Glutamatergic neuron (in vitro differentiated cells): ENCODE measurements around the gene TSSK2. TPM values are rescaled to one million over a fixed set of nuclear protein-coding genes. Genes with fewer than 3 reads are reported as not detected.
"Not testable (repeated sequence)": the region's sequence is repeated elsewhere in the genome, so short reads cannot be mapped to it uniquely, and the experiment has no call there.

ENCODE experiments used
- DNase-seq: peaks from one replicate; pipeline ENCODE4 v3.0.0; 2022
- H3K27ac Mint-ChIP-seq: one replicate; pipeline ENCODE4 v1.8.0; 2020; ENCODE audit warnings: mild to moderate bottlenecking, mixed read lengths, inconsistent platforms; ENCODE audit not compliant: unreplicated experiment
- H3K27me3 Mint-ChIP-seq: one replicate; pipeline ENCODE4 v1.8.0; 2020; ENCODE audit warnings: mild to moderate bottlenecking, moderate library complexity, mixed read lengths, inconsistent platforms; ENCODE audit not compliant: unreplicated experiment
- H3K36me3 Mint-ChIP-seq: one replicate; pipeline ENCODE4 v1.8.0; 2020; ENCODE audit warnings: mild to moderate bottlenecking, mixed read lengths, inconsistent platforms; ENCODE audit not compliant: unreplicated experiment
- H3K4me1 Mint-ChIP-seq: one replicate; pipeline ENCODE4 v1.8.0; 2020; ENCODE audit warnings: mild to moderate bottlenecking, low read depth, mixed read lengths, inconsistent platforms; ENCODE audit not compliant: unreplicated experiment
- H3K4me3 Mint-ChIP-seq: one replicate; pipeline ENCODE4 v1.8.0; 2020; ENCODE audit warnings: mild to moderate bottlenecking, mixed read lengths, inconsistent platforms; ENCODE audit not compliant: unreplicated experiment
- H3K9me3 Mint-ChIP-seq: one replicate; pipeline ENCODE4 v1.8.0; 2020; ENCODE audit warnings: mild to moderate bottlenecking, moderate library complexity, mixed read lengths, inconsistent platforms; ENCODE audit not compliant: unreplicated experiment
- CTCF ChIP-seq: fragments of 200-600 bp; sonication (generic); IDR thresholded peaks from one replicate; pipeline ENCODE4 v1.5.0; 2021; ENCODE audit not compliant: partially characterized antibody, unreplicated experiment
- total RNA-seq: library from RNA; stranded (reverse); fragmentation: NEBNext Ultra II Directional; extraction: Animal tissue kit (Norgen Biotek cat#: 25700); gene quantifications from one replicate; pipeline ENCODE4 v1.2.1, GENCODE V29; 2021; ENCODE audit not compliant: unreplicated experiment

Gene TSSK2
- total RNA-seq, 1 donor from 2014 or later = not detected

- Mint-ChIP-seq H3K9me3 (peaks cover 8% of the 10 kb centered on the region), H3K36me3 (peaks cover 11% of the 10 kb centered on the region), H3K4me1 (peaks cover 4% of the 10 kb centered on the region), H3K27ac (no peak overlapping the region), H3K27me3 (peaks cover 20% of the 10 kb centered on the region), H3K4me3 (no peak overlapping the region)
- no peak for TF ChIP-seq CTCF
- no peak for DNase-seq
Observed at GRCh38 chr22:19151329-19152191, 20.5 kb downstream of the TSSK2 start.

- Mint-ChIP-seq H3K4me3 (no peak overlapping the region), H3K27ac (no peak overlapping the region), H3K4me1 (no peaks in the 10 kb centered on the region), H3K27me3 (peaks cover 17% of the 10 kb centered on the region), H3K9me3 (peaks cover 6% of the 10 kb centered on the region), H3K36me3 (peaks cover 11% of the 10 kb centered on the region)
- no peak for DNase-seq
- TF ChIP-seq CTCF = no peak
Observed at GRCh38 chr22:19152942-19153883, 22.1 kb downstream of the TSSK2 start.

GRCh38 chr22:19156109-19156508 lies 25.0 kb downstream of the TSSK2 start:
- not testable (repeated sequence) for H3K4me3 Mint-ChIP-seq, H3K36me3 Mint-ChIP-seq, H3K4me1 Mint-ChIP-seq, H3K9me3 Mint-ChIP-seq, DNase-seq, H3K27ac Mint-ChIP-seq
- peaks cover 13% of the 10 kb centered on the region for H3K27me3 Mint-ChIP-seq

DNA sequence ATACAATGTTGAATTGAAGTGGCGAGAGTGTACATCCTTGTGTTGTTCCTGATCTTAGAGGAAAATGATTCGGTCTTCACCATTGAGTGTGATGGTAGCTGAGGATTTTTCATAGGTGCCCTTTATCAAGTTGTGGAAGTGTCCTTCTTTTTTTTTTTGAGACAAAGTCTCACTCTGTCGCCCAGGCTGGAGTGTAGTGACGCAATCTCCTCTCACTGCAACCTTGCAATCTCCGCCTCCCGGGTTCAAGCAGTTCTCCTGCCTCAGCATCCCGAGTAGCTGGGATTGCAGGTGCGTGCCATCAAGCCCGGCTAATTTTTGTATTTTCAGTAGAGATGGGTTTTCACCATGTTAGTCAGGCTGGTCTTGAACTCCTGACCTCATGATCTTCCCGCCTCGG lies 27.5 kb downstream of the TSSK2 start:
- not testable (repeated sequence) for H3K9me3 Mint-ChIP-seq, H3K27me3 Mint-ChIP-seq, DNase-seq, H3K36me3 Mint-ChIP-seq, H3K27ac Mint-ChIP-seq, H3K4me1 Mint-ChIP-seq, H3K4me3 Mint-ChIP-seq

DNA sequence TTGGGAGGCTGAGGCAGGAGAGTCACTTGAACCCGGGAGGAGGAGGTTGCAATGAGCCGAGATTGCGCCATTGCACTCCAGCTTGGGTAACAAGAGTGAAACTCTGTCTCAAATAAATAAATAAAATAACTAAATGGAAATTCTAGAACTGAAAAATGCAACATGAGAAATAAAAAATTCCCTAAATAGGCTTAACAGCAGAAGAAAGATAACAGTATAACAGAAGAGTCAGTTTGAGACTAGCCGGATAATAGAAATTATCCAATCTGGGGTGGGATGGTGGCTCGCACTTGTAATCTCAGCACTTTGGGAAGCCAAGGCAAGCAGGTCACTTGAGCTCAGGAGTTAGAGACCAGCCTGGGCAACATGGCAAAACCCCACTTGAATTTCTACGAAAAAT lies 33.3 kb downstream of the TSSK2 start:
- TF ChIP-seq CTCF = no peak
- no peaks in the 10 kb centered on the region for H3K36me3 Mint-ChIP-seq
- H3K4me3 Mint-ChIP-seq = no peak overlapping the region
- H3K9me3 Mint-ChIP-seq = peaks cover 10% of the 10 kb centered on the region
- peaks cover 18% of the 10 kb centered on the region for H3K27me3 Mint-ChIP-seq
- DNase-seq = no peak
- no peaks in the 10 kb centered on the region for H3K4me1 Mint-ChIP-seq
- H3K27ac Mint-ChIP-seq = no peak overlapping the region
